ENCODE measurements around the gene PNPLA3. TPM values are rescaled to one million over a fixed set of nuclear protein-coding genes. Genes with fewer than 3 reads are reported as not detected.

Gene PNPLA3
- total RNA-seq, 1 experiment from 2014 or later, result 4.9 TPM

DNA sequence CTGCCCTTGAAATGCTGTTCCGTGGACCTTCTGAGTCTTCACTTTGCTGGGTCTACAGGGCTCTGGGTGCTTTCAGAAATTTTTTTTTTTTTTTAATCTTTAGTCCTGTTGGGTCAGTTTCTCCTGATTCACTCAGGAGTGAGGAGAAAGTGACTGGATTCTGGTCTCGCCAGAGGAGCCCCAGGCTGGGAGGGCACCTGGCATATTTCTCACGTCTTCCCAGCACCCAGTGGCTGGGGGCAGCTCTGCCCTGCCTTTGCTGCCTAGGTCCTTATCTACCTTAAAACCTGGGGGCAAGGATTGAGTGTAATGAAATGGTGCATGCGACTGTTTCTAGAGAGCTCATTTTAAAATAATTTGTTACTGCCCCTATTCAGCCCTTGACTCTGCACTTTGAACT is 55.0 kb downstream of the PNPLA3 start:
- Histone ChIP-seq H3K4me1 (ENCODE audit: control insufficient read depth, insufficient read depth, low read length) (no peaks in the 10 kb centered on the region), H3K4me3 (ENCODE audit: low read depth in 2 of 2, low read length in 2 of 2) (no peak overlapping the region), H3K9me3 (ENCODE audit: control insufficient read depth, insufficient read depth, low read depth, low read length) (no peaks in the 10 kb centered on the region), H3K27ac (ENCODE audit: low read length) (no peak overlapping the region), H3K36me3 (ENCODE audit: control insufficient read depth, insufficient read depth, low read length) (peaks cover 3% of the 10 kb centered on the region), H3K27me3 (ENCODE audit: control insufficient read depth, insufficient read depth, low read length) (no peaks in the 10 kb centered on the region)
- ChIA-PET POLR2A (no interaction called here), CTCF (no interaction called here)
- DNase-seq (ENCODE audit: low read depth, low spot score) (no peak), ATAC-seq (no peak)
- TF ChIP-seq TCF7L2 (IDR thresholded peaks at IDR 0.05; ENCODE audit: low read depth, low read length), result no peak
- TF ChIP-seq, protein P1, sequence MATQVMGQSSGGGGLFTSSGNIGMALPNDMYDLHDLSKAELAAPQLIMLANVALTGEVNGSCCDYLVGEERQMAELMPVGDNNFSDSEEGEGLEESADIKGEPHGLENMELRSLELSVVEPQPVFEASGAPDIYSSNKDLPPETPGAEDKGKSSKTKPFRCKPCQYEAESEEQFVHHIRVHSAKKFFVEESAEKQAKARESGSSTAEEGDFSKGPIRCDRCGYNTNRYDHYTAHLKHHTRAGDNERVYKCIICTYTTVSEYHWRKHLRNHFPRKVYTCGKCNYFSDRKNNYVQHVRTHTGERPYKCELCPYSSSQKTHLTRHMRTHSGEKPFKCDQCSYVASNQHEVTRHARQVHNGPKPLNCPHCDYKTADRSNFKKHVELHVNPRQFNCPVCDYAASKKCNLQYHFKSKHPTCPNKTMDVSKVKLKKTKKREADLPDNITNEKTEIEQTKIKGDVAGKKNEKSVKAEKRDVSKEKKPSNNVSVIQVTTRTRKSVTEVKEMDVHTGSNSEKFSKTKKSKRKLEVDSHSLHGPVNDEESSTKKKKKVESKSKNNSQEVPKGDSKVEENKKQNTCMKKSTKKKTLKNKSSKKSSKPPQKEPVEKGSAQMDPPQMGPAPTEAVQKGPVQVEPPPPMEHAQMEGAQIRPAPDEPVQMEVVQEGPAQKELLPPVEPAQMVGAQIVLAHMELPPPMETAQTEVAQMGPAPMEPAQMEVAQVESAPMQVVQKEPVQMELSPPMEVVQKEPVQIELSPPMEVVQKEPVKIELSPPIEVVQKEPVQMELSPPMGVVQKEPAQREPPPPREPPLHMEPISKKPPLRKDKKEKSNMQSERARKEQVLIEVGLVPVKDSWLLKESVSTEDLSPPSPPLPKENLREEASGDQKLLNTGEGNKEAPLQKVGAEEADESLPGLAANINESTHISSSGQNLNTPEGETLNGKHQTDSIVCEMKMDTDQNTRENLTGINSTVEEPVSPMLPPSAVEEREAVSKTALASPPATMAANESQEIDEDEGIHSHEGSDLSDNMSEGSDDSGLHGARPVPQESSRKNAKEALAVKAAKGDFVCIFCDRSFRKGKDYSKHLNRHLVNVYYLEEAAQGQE (IDR thresholded peaks at IDR 0.05; ENCODE audit: insufficient read depth in 1 of 2, low read depth in 2 of 2, low read length in 1 of 2), result no peak
- no peak for TF ChIP-seq SIN3A (IDR thresholded peaks at IDR 0.05; ENCODE audit: borderline replicate concordance, insufficient read depth, low read depth, low read length)
- intact Hi-C loops (cut with micrococcal nuclease; ENCODE audit: unreplicated experiment), result no loop called here
- BruUV-seq (replicated peaks), result no TSS peak
- in situ Hi-C loops (cut with HindIII; ENCODE audit: low pct_unique_long_range_greater_than_20kb, low sequenced_read_pairs), result no loop called here

DNA sequence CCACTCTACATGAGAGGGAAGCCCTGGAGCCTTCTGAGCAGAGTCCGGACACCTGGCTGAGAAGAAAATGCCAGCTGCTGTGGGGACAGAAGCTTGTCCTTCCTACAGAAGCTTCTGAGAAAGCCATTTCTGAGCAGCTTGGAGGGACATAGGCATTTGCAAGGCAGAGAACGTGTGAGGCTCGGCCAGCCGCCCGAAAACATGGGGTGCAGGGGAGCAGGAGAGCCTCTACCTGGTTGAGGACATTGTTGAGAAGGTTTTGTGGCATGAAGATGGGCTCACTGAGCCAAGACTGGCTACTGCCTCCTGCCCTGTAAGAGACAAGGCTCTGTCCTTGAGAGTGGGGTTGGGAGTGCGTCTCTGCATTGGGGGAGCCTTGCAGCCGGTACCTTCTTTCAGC is 57.0 kb downstream of the PNPLA3 start:
- in situ Hi-C loops (cut with HindIII; ENCODE audit: low pct_unique_long_range_greater_than_20kb, low sequenced_read_pairs), result no loop called here
- BruUV-seq (replicated peaks), result no TSS peak
- ChIA-PET POLR2A (no interaction called here), CTCF (no interaction called here)
- H3K36me3 ChIP-seq (ENCODE audit: control insufficient read depth, insufficient read depth, low read length), result peaks cover 9% of the 10 kb centered on the region
- DNase-seq (ENCODE audit: low read depth, low spot score), result no peak
- intact Hi-C loops (cut with micrococcal nuclease; ENCODE audit: unreplicated experiment), result no loop called here
- no peaks in the 10 kb centered on the region for H3K9me3 ChIP-seq (ENCODE audit: control insufficient read depth, insufficient read depth, low read depth, low read length)
- no peaks in the 10 kb centered on the region for H3K4me1 ChIP-seq (ENCODE audit: control insufficient read depth, insufficient read depth, low read length)
- ATAC-seq, result no peak
- no peaks in the 10 kb centered on the region for H3K27me3 ChIP-seq (ENCODE audit: control insufficient read depth, insufficient read depth, low read length)
- TF ChIP-seq, protein P2, sequence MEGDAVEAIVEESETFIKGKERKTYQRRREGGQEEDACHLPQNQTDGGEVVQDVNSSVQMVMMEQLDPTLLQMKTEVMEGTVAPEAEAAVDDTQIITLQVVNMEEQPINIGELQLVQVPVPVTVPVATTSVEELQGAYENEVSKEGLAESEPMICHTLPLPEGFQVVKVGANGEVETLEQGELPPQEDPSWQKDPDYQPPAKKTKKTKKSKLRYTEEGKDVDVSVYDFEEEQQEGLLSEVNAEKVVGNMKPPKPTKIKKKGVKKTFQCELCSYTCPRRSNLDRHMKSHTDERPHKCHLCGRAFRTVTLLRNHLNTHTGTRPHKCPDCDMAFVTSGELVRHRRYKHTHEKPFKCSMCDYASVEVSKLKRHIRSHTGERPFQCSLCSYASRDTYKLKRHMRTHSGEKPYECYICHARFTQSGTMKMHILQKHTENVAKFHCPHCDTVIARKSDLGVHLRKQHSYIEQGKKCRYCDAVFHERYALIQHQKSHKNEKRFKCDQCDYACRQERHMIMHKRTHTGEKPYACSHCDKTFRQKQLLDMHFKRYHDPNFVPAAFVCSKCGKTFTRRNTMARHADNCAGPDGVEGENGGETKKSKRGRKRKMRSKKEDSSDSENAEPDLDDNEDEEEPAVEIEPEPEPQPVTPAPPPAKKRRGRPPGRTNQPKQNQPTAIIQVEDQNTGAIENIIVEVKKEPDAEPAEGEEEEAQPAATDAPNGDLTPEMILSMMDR (IDR thresholded peaks at IDR 0.05), result no peak
- TF ChIP-seq SIN3A (IDR thresholded peaks at IDR 0.05; ENCODE audit: borderline replicate concordance, insufficient read depth, low read depth, low read length) (no peak), TCF7L2 (IDR thresholded peaks at IDR 0.05; ENCODE audit: low read depth, low read length) (no peak), POLR2AphosphoS5 (IDR thresholded peaks at IDR 0.05; ENCODE audit: low read depth, low read length) (no peak)
- TF ChIP-seq, protein P1 (IDR thresholded peaks at IDR 0.05; ENCODE audit: insufficient read depth in 1 of 2, low read depth in 2 of 2, low read length in 1 of 2), result no peak
- H3K4me3 ChIP-seq (ENCODE audit: low read depth in 2 of 2, low read length in 2 of 2), result no peak overlapping the region
- H3K27ac ChIP-seq (ENCODE audit: low read length), result no peak overlapping the region

Measured in Panc1 (cell line).